ENCODE results near the gene HTR3C.
"Not testable (repeated sequence)": the region's sequence is repeated elsewhere in the genome, so short reads cannot be mapped to it uniquely, and the experiment has no call there.

Gene HTR3C

GRCh38 chr3:184031187-184031792 is 21.6 kb upstream of the HTR3C start, which contains the start of gene HTR3D:
HTR3D (plus strand) TSS chr3:184031742; CDS start chr3:184031742, 0 bp downstream.
- DNase-seq: no peak

GRCh38 chr3:184037816-184038215 is 15.0 kb upstream of the HTR3C start:
- DNase-seq: no peak

GRCh38 chr3:184038307-184038706 is 14.5 kb upstream of the HTR3C start:
- not testable (repeated sequence) for DNase-seq

- peak; percentile 11 for DNase-seq
Measured at GRCh38 chr3:184039414-184039813, 13.4 kb upstream of the HTR3C start.

- DNase-seq: peak; percentile 6
Measured at GRCh38 chr3:184040010-184040409, 12.8 kb upstream of the HTR3C start.

- DNase-seq: no peak
Measured at GRCh38 chr3:184042617-184043016, 10.2 kb upstream of the HTR3C start.

GRCh38 chr3:184045995-184046394 is 6.9 kb upstream of the HTR3C start:
- DNase-seq: no peak

GRCh38 chr3:184050217-184050847 is 2.5 kb upstream of the HTR3C start:
- DNase-seq: no peak

GRCh38 chr3:184058029-184058428 is 5.2 kb downstream of the HTR3C start:
- DNase-seq: peak; percentile 71

- no peak for DNase-seq
Measured at GRCh38 chr3:184059424-184059823, 6.6 kb downstream of the HTR3C start.

GRCh38 chr3:184062637-184063036 is 9.8 kb downstream of the HTR3C start:
- DNase-seq: no peak

GRCh38 chr3:184066211-184066610 is 13.4 kb downstream of the HTR3C start:
- peak; percentile 15 for DNase-seq

- no peak for DNase-seq
Measured at GRCh38 chr3:184067573-184068055, 14.8 kb downstream of the HTR3C start.

GRCh38 chr3:184068344-184068743 is 15.5 kb downstream of the HTR3C start:
- DNase-seq: no peak

- DNase-seq: not testable (repeated sequence)
Measured at GRCh38 chr3:184071142-184071541, 18.3 kb downstream of the HTR3C start.

- DNase-seq: no peak
Measured at GRCh38 chr3:184073621-184074020, 20.8 kb downstream of the HTR3C start.

- no peak for DNase-seq
Measured at GRCh38 chr3:184075901-184076300, 23.1 kb downstream of the HTR3C start.

- DNase-seq: no peak
Measured at GRCh38 chr3:184077881-184078280, 25.0 kb downstream of the HTR3C start.

GRCh38 chr3:184078851-184079250 is 26.0 kb downstream of the HTR3C start:
- DNase-seq: no peak

- no peak for DNase-seq
Measured at GRCh38 chr3:184081116-184081830, 28.4 kb downstream of the HTR3C start.

- DNase-seq: no peak
Measured at GRCh38 chr3:184082034-184082433, 29.2 kb downstream of the HTR3C start.

- DNase-seq: no peak
Measured at GRCh38 chr3:184082465-184082864, 29.6 kb downstream of the HTR3C start.

- peak; percentile 5 for DNase-seq
Measured at GRCh38 chr3:184085389-184085852, 32.6 kb downstream of the HTR3C start.

- DNase-seq: no peak
Measured at GRCh38 chr3:184092199-184092598, 39.4 kb downstream of the HTR3C start.

Measured in fibroblast of skin of right quadriceps (primary cell).